HG02588 (cell line): ENCODE results near the gene ZFYVE27.
A peak's percentile ranks its signal among the peaks of the same experiment; 100 is the strongest.

Source experiments
- ATAC-seq: cut with Tn5 transposase; IDR thresholded peaks from one replicate; pipeline ENCODE4 v1.9.1; 2021; ENCODE audit warnings: mild to moderate bottlenecking, moderate library complexity; ENCODE audit not compliant: unreplicated experiment

Gene ZFYVE27

DNA sequence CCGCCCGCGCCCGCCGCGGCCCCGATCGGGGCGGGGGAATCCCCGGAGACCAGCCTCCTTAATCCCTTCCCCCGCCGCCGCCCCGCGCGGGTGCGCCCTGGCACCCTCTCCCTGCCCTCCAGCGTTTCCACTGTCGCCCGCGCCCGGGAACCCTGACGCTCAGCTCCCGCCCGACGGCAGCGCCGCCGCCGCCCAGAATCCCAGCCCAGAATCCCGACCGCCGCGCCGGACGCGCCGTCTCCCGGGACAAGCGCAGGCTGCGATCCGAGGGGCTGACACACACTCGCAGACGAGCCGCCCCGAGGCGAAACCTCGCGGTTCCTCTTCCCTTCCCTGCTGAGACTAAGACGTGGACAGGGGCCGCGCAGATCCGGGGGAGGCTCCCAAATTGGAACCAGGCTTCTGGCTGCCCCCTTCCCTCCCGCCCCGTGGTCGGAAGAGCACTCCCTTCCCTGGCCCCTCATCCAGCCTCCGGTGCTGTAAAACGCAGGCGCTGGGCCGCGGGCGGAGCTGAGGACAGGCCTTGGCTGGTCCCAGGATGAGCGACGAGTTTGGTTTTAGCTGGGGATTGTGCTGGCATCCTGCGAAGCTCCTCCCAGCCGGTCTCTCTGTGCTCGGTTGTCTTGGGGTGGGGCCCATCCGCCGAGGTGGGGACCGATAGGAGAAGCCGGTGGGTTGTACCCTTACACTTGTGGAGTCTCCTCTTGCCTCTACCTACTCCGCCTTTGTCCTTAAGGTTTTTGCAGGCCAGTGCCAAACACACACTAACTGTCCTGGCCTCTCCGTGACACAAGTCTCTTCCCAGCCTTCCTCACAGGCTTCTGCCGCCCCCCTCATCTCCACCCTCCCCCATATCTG lies 22.3 kb upstream of the ZFYVE27 start:
- peak; percentile 29 for ATAC-seq

DNA sequence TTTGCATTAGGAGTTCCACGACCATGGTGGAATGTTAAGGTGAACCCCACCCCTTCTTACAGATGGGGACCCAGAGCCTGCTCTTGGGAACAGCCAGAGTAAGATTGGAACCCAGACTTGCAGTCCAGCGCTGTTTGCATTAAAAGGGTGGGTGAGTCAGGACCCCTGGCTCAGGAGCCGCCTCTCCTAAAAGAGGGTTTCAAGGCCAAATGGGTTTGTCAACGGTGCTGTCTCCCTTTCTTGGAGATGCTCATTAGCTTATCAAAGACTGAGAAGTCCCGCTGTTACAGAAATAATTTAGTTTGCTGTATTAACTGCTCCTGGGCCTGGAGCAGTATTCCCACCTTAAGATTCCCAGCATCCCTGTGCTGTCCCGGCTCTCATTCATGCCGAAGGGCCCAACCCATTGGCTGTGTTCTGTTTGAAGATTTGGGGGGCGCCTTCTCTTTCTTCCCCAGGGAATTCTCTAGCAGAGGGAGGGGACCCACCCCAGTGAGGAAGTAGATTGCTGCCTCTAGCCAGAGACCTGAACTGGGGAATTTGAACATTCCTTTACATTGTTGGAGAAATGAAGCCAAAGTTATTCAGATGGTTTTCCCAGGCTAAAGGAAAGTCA lies 21.6 kb upstream of the ZFYVE27 start:
- no peak for ATAC-seq

- no peak for ATAC-seq
Observed at GRCh38 chr10:97717627-97718026, 19.3 kb upstream of the ZFYVE27 start.

- no peak for ATAC-seq
Observed at GRCh38 chr10:97718178-97718577, 18.8 kb upstream of the ZFYVE27 start.

DNA sequence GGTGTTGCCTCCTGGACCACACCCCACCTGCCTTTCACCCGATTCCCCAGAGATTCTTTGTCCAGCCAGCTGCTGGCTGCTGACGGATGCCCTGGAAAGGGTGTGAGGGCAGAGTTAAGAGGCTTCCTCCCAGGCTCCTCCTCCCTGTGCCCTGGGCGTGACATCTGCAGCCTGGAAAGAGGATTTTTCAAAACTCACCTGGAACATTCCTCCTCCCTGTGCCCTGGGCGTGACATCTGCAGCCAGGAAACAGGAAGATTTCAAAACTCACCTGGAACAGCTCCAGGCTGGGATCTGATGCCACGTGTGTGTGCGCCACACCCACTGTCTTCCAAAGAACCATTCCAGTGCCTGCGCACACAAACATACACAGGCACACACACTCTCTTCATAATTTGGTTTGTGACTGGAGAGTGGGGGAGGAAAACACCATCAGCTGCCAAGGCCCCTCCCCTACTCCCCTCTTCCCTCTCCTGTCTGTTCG lies 18.2 kb upstream of the ZFYVE27 start:
- ATAC-seq = no peak

GRCh38 chr10:97719602-97720001 lies 17.3 kb upstream of the ZFYVE27 start:
- ATAC-seq = no peak

DNA sequence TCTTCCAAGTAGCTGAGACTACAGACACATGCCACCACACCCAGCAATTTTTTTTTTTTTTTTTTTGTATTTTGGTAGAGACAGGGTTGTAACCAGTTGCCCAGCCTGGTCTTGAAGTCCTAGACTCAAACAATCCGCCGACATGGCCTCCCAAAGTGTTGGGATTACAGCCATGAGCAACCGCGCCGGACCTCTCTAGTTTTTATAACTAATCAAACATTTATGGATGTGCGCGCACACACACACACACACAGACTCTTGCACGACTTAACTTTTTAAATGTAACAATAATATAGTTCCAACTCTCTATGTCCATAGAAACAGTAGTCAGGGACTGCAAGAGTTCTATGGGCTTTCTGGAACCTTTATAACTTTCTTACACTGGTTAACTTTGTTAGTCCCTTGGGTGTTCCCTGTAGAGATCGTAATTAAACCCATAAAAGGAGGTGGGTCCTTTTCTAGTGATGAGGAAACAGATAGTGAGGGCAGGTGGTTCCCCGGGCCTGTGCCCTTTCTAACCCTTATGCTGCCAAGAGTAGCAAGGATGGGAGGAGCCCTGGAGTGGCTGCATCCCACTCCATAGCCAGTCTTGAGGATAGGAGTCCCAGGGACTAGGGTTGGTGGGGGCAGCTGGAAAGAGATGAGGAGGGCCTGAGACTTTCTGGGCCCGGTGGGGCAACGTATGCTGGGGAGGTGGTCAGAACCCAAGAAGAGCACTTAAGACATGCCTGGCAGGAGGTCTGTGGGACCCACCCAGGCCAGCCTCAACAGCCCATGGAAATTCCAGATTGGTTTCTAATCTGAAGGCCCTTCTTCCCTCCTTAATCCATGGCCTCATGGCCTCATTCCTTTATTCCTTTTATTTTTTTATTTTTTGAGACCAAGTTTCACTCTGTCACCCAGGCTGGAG lies 14.8 kb upstream of the ZFYVE27 start:
- no peak for ATAC-seq

GRCh38 chr10:97723001-97723400 lies 13.9 kb upstream of the ZFYVE27 start:
- no peak for ATAC-seq

DNA sequence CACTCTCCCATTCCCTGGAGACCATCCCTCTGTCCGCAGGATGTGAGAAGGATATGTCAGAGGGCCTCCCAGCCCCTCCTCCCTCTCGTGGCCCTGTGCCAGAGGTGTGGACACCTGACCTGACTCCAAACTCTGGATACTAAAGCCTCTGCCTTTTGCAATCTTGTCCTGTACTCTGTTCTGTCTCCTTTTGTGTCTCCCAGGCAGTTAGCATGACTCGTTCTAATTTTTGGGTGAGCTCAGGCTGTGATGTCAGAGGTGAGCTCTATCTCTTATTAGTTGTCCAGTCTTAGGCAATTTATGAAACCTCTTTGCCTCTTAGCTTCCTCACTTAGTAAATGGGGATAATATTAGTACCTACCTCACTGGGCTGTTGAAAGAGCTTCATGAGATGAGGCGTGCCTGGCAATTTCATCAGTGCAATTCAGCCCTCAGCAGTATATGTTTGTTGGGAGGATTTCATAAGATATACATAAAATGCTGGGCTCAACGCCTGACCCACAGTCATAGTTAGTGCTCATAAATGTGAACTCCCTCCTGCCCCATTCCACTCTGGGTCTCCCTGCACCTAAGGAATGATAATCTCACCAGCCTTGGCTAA lies 12.5 kb upstream of the ZFYVE27 start:
- ATAC-seq = no peak

DNA sequence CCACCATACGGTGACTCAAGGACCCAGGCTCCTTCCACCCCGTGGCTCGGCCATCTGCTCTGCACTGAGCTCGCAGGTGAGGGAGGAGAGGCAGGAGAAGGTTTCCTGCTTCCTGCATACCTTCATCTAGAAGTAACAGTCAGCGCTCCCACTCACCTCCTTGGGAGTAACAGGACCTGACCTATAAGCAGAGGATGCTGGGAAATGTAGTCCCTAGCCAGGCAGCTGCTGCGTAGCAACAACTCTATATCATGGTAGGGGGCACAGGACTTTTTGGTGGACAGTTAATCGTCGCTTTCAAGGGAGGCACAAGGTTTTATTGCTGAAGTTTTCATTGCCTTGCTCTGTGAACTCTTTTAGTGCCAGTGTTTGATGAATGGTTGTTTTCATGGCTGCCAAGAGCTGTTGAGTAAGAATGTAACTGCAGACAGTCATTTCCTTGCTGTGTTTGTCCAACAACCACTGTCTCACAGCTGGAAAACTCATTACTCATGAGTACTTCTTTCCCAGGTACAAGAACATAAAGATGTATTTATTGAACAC lies 10.2 kb upstream of the ZFYVE27 start:
- ATAC-seq = no peak

GRCh38 chr10:97729014-97729413 lies 7.9 kb upstream of the ZFYVE27 start:
- no peak for ATAC-seq

GRCh38 chr10:97731346-97732051 lies 5.4 kb upstream of the ZFYVE27 start:
- ATAC-seq = no peak

DNA sequence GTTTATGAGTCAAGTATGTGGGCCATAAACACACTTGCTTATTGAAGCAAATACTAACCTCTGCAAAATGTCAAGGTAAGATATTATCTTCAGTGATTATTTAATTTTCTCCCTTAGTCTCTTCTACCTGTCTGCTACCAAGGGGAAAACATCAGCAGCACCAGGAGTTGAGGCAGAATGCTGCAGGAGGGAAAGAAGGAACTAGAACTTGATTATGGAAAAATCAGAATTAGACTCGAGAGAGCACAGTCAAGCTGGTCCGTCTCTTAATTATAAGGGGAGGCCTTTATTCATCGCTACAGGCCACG lies 4.9 kb upstream of the ZFYVE27 start:
- no peak for ATAC-seq

DNA sequence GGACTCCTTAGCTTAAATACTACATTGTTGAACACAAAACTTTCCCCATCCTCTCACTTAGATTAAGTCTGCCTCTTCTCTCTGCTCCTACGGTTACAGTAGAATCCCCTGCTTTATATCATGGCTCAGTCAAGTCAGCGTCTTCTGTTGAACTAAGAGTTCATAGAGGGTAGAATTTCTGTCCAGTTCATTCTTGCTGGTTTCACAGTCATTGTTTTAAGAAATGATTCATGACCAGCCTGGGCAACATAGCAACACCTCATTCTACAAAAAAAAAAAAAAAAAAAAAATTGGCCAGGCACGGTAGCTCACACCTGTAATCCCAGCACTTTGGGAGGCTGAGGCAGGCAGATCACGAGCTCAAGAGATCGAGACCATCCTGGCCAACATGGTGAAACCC lies 3.7 kb upstream of the ZFYVE27 start:
- ATAC-seq = no peak

DNA sequence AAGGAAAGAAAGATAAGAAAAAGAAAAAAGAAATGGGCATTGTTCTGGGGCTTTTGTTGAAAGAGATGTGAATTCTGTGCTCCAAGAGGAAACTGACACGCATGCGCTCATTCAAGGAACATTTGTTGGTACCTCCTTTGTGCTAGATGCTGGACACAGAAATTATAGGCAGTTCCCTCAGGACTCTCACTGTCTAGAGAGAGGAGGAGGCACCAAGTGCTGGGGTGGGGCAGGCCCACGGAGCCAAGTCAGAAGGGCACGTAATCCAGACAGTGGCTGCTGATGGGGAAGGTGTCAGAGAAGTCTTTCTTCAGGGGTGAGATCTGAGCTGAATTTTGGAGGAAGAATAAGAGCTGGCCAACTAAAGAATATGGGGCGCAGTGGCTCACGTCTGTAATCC lies 2.9 kb upstream of the ZFYVE27 start:
- ATAC-seq = no peak

GRCh38 chr10:97736403-97736901 lies 476 bp upstream of the ZFYVE27 start:
- ATAC-seq = peak; percentile 15

DNA sequence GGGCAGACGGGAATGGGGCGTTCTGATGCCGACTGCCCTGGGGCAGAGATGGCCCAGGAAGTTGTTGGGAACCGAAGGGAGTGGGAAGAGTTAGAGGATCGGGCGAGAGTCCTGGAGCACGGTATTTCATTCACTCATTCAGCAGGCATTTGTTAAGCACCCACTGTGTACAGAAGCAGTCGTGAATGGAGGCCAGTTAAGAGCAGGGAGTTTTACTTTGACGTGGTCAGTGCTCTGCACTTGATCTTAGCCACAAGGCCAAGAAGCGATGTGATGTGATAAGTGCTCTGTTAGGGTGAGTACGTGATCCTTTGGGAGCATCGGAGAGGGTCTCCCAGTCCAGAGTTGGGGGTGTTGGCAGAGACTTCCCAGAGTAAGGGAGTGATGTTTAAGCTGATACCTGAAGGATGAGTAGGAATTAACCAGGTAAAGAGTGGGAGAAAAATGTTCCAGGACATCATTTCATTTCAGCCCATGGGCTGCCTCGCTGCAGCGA lies 890 bp downstream of the ZFYVE27 start:
- peak; percentile 14 for ATAC-seq

DNA sequence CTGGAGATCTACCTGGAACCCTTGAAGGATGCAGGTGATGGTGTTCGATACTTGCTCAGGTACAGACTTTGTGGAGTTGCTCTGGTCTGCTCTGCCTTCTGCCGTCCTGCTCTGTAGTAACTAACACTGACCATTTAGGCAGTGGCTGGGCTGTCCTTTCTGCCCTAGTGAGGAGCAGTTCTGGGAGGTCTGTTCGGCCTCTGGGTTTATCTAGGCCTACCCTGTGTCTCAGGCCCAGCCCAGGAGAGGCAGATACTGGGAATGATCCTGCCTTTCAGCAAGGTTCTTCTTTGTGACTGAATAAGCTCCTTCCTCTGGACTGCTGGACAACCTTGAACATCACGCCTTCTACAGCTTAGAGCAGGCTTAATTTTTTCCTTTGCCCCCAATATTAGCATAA lies 1.7 kb downstream of the ZFYVE27 start:
- no peak for ATAC-seq

- no peak for ATAC-seq
Observed at GRCh38 chr10:97740613-97741012, 3.7 kb downstream of the ZFYVE27 start.
